GM20000 (cell line): Measurements from ENCODE around the gene CUX1.

Experiments
- DNase-seq: peaks from one replicate; pipeline ENCODE4 v3.0.0; 2012; ENCODE audit warnings: low spot score
- CTCF ChIP-seq: IDR thresholded peaks from 2 replicates; pipeline ENCODE4 v1.5.1; 2012; ENCODE audit warnings: mild to moderate bottlenecking, control low read depth; ENCODE audit errors: extremely low read depth, missing control alignments

Gene CUX1

GRCh38 chr7:101960985-101961708 lies 143.7 kb downstream of the CUX1 start:
- no peak for TF ChIP-seq CTCF
- no peak for DNase-seq

- DNase-seq = no peak
- no peak for TF ChIP-seq CTCF
Measured at GRCh38 chr7:101961811-101962210, 144.4 kb downstream of the CUX1 start.

GRCh38 chr7:101963693-101964092 lies 146.3 kb downstream of the CUX1 start:
- no peak for DNase-seq

GRCh38 chr7:101964680-101965452 lies 147.4 kb downstream of the CUX1 start:
- no peak for TF ChIP-seq CTCF
- no peak for DNase-seq

More at GRCh38 chr7:101963693-101964092, 146.3 kb downstream of the CUX1 start:
- TF ChIP-seq CTCF = no peak

- TF ChIP-seq CTCF = no peak
- no peak for DNase-seq
Measured at GRCh38 chr7:101968720-101969466, 151.5 kb downstream of the CUX1 start.

GRCh38 chr7:101969997-101970585 lies 152.7 kb downstream of the CUX1 start:
- DNase-seq = no peak
- TF ChIP-seq CTCF = no peak
